A549 (cell line): ENCODE data around the gene DBT. TPM values are rescaled to one million over a fixed set of nuclear protein-coding genes. Genes with fewer than 3 reads are reported as not detected.
"Not testable (repeated sequence)": the region's sequence is repeated elsewhere in the genome, so short reads cannot be mapped to it uniquely, and the experiment has no call there.

ENCODE experiments used
- ATAC-seq, 2 experiments: fragments of 200-7000 bp in 1 of 2; fragments of >200 bp in 1 of 2; cut with Nextera tagmentation in 1 of 2; cut with Tn5 transposase in 1 of 2; 3 replicates each; pipeline versions ENCODE4 v1.8.0 to v1.9.1; 2018 to 2020; ENCODE audit warnings: mild to moderate bottlenecking in 1 of 2, moderate library complexity in 1 of 2
- CTCF ChIA-PET: fragments of 300-600 bp; sonication (Branson Sonifier 250); formaldehyde crosslinking; extraction: SDS; loops from one replicate; lab custom pipeline; 2021; ENCODE audit warnings: antibody characterized with exemption, inconsistent platforms; lab: Yijun Ruan, JAX
- POLR2A ChIA-PET: fragments of 350-600 bp; formaldehyde crosslinking; extraction: SDS; loops from one replicate; lab custom pipeline; 2021; ENCODE audit warnings: antibody characterized with exemption, inconsistent platforms; lab: Yijun Ruan, JAX
- DNase-seq, 2 experiments: peaks; one replicate each; pipeline versions ENCODE4 v3.0.0 to v3.0.0-alpha.2; 2011 to 2016; ENCODE audit warnings: low read depth in 1 of 2, low spot score in 1 of 2
- FAIRE-seq: peaks from 2 replicates; lab custom pipeline; 2011; peaks lifted over from hg19 to GRCh38; lab: Jason Lieb, UNC
- H3K27ac ChIP-seq, 2 experiments: fragments of >200 bp; sonication (Bioruptor Twin); formaldehyde crosslinking; 3 replicates each; pipeline ENCODE4 v1.5.1; 2016 to 2017
- H3K4me1 ChIP-seq: fragments of >200 bp; sonication (Bioruptor Twin); formaldehyde crosslinking; 3 replicates; pipeline ENCODE4 v1.6.1; 2016
- H3K4me2 ChIP-seq: fragments of >200 bp; sonication (Bioruptor Twin); formaldehyde crosslinking; 3 replicates; pipeline ENCODE4 v1.6.1; 2016
- H3K4me3 ChIP-seq: fragments of >200 bp; sonication (Bioruptor Twin); formaldehyde crosslinking; 3 replicates; pipeline ENCODE4 v1.5.1; 2016
- H3K9me3 ChIP-seq: fragments of >200 bp; sonication (Bioruptor Twin); formaldehyde crosslinking; 3 replicates; pipeline ENCODE4 v1.6.1; 2016
- CBX2 ChIP-seq: fragments of 200-600 bp; sonication (generic); IDR thresholded peaks from 2 replicates; pipeline ENCODE4 v1.6.1; 2016; ENCODE audit warnings: low read depth, mild to moderate bottlenecking, borderline replicate concordance
- CBX8 ChIP-seq: fragments of 200-600 bp; sonication (generic); IDR thresholded peaks from 2 replicates; pipeline ENCODE4 v1.6.1; 2016
- CEBPB ChIP-seq, 2 experiments: fragments of >200 bp in 1 of 2; sonication (Bioruptor Twin) in 1 of 2; formaldehyde crosslinking in 1 of 2; IDR thresholded peaks; 2 replicates each; pipeline ENCODE4 v1.6.1; 2012 to 2016
- CHD4 ChIP-seq: fragments of 200-600 bp; sonication (generic); IDR thresholded peaks from 2 replicates; pipeline ENCODE4 v1.6.1; 2016; ENCODE audit warnings: antibody characterized with exemption, mild to moderate bottlenecking, borderline replicate concordance
- EP300 ChIP-seq, 2 experiments: fragments of >200 bp; sonication (Bioruptor Twin); formaldehyde crosslinking; IDR thresholded peaks; 2 replicates in 1 of 2; 3 replicates in 1 of 2; pipeline ENCODE4 v1.6.1; 2016 to 2017
- ESRRA ChIP-seq: fragments of 150-350 bp; IDR thresholded peaks from 2 replicates; pipeline ENCODE4 v1.6.1; 2014; ENCODE audit warnings: mild to moderate bottlenecking, low read length, borderline replicate concordance
- FOSB ChIP-seq: fragments of 250-450 bp; sonication (Bioruptor Pico); IDR thresholded peaks from 2 replicates; pipeline ENCODE4 v1.5.0; 2020; ENCODE audit warnings: mild to moderate bottlenecking, moderate library complexity
- FOSL2 ChIP-seq, 2 experiments: fragments of 450-650 bp in 1 of 2; fragments of >200 bp in 1 of 2; sonication (Bioruptor Twin) in 1 of 2; formaldehyde crosslinking; IDR thresholded peaks; 2 replicates each; pipeline versions ENCODE4 v1.5.0 to v1.6.1; 2016 to 2020; ENCODE audit warnings: mild to moderate bottlenecking in 1 of 2, moderate library complexity in 1 of 2
- HMGXB4 ChIP-seq: fragments of 250-450 bp; sonication (Bioruptor Pico); IDR thresholded peaks from 2 replicates; pipeline ENCODE4 v1.5.0; 2021; ENCODE audit warnings: mild to moderate bottlenecking, moderate library complexity, borderline replicate concordance
- HOXA7 ChIP-seq: fragments of 250-450 bp; sonication (Bioruptor Pico); IDR thresholded peaks from 2 replicates; pipeline ENCODE4 v1.5.0; 2020; ENCODE audit warnings: mild to moderate bottlenecking, moderate library complexity
- HOXB13 ChIP-seq: fragments of 250-450 bp; sonication (Bioruptor Pico); IDR thresholded peaks from 2 replicates; pipeline ENCODE4 v1.5.0; 2020; ENCODE audit warnings: low read depth, mild to moderate bottlenecking, moderate library complexity
- HOXB5 ChIP-seq: fragments of 250-450 bp; sonication (Bioruptor Pico); IDR thresholded peaks from 2 replicates; pipeline ENCODE4 v1.5.0; 2020; ENCODE audit warnings: mild to moderate bottlenecking, moderate library complexity
- JUN ChIP-seq, 2 experiments: fragments of >200 bp; sonication (Bioruptor Twin); formaldehyde crosslinking; IDR thresholded peaks; 2 replicates in 1 of 2; 3 replicates in 1 of 2; pipeline ENCODE4 v1.6.1; 2016 to 2017
- JUNB ChIP-seq: fragments of >200 bp; sonication (Bioruptor Twin); formaldehyde crosslinking; IDR thresholded peaks from 2 replicates; pipeline ENCODE4 v1.6.1; 2016
- KDM5A ChIP-seq: fragments of 200-600 bp; sonication (generic); IDR thresholded peaks from 2 replicates; pipeline ENCODE4 v1.6.1; 2016; ENCODE audit warnings: antibody characterized with exemption, mild to moderate bottlenecking
- NFE2L2 ChIP-seq: fragments of 150-350 bp; conservative IDR thresholded peaks from 2 replicates; pipeline ENCODE4 v1.6.1; 2014; ENCODE audit warnings: low read length
- NPAS2 ChIP-seq: fragments of 250-450 bp; sonication (Bioruptor Pico); IDR thresholded peaks from 2 replicates; pipeline ENCODE4 v1.8.0; 2022; ENCODE audit warnings: mild to moderate bottlenecking, moderate library complexity, borderline replicate concordance
- NR3C1 ChIP-seq: fragments of >200 bp; sonication (Bioruptor Twin); formaldehyde crosslinking; IDR thresholded peaks from 3 replicates; pipeline ENCODE4 v1.6.1; 2017
- PHF8 ChIP-seq: fragments of 200-600 bp; sonication (generic); IDR thresholded peaks from 2 replicates; pipeline ENCODE4 v1.6.1; 2016; ENCODE audit warnings: low read depth, mild to moderate bottlenecking, antibody characterized with exemption, moderate library complexity, borderline replicate concordance
- POLR2A ChIP-seq: IDR thresholded peaks from 2 replicates; pipeline ENCODE4 v1.6.1; 2012; ENCODE audit warnings: mild to moderate bottlenecking, low read length
- POLR2AphosphoS2 ChIP-seq: conservative IDR thresholded peaks from 2 replicates; pipeline ENCODE4 v1.6.1; 2012; ENCODE audit warnings: low read length, improper control_type of control experiment, inconsistent platforms
- RAD21 ChIP-seq, 2 experiments: fragments of >200 bp in 1 of 2; sonication (Bioruptor Twin) in 1 of 2; formaldehyde crosslinking in 1 of 2; IDR thresholded peaks in 1 of 2; conservative IDR thresholded peaks in 1 of 2; 2 replicates in 1 of 2; 3 replicates in 1 of 2; pipeline ENCODE4 v1.6.1; 2012 to 2018; ENCODE audit warnings: inconsistent platforms in 1 of 2
- RCOR1 ChIP-seq: fragments of 150-350 bp; IDR thresholded peaks from 2 replicates; pipeline ENCODE4 v1.6.1; 2014; ENCODE audit warnings: antibody characterized with exemption, low read length, low read depth
- RFX5 ChIP-seq: fragments of 450-650 bp; IDR thresholded peaks from 2 replicates; pipeline ENCODE4 v1.7.1; 2014; ENCODE audit warnings: antibody characterized with exemption, mild to moderate bottlenecking, moderate library complexity
- RNF2 ChIP-seq: fragments of 200-600 bp; sonication (generic); IDR thresholded peaks from 2 replicates; pipeline ENCODE4 v1.6.1; 2016; ENCODE audit warnings: low read depth, mild to moderate bottlenecking, antibody characterized with exemption, moderate library complexity, borderline replicate concordance
- ZC3H11A ChIP-seq: fragments of 450-650 bp; IDR thresholded peaks from 2 replicates; pipeline ENCODE4 v1.6.1; 2014; ENCODE audit warnings: antibody characterized with exemption, mild to moderate bottlenecking
- ZSCAN20 ChIP-seq: fragments of 250-450 bp; sonication (Bioruptor Pico); IDR thresholded peaks from 2 replicates; pipeline ENCODE4 v1.8.0; 2022; ENCODE audit warnings: mild to moderate bottlenecking, moderate library complexity
- WGBS: methylation state at CpG from one replicate; pipeline ENCODE4 v1.1.6; 2017; ENCODE audit errors: missing lambda C conversion rate; 5-methylcytosine and 5-hydroxymethylcytosine counted together
- polyA plus RNA-seq, 4 experiments: library from polyadenylated mRNA; depleted of rRNA in 3 of 4; stranded (reverse); fragments of >200 nt; fragmentation: RNase III in 1 of 4; extraction: RNeasy Plus Mini Kit Qiagen cat#74134 plus additional on column Dnase treatment in 1 of 4; gene quantifications; 2 replicates in 3 of 4; 3 replicates in 1 of 4; pipeline ENCODE4 v1.2.3, GENCODE V29; 2011 to 2017
- TF ChIP-seq, protein P1 (sequence below): IDR thresholded peaks from 2 replicates; pipeline ENCODE4 v1.6.1; 2012; ENCODE audit warnings: low read depth, borderline replicate concordance
- TF ChIP-seq, protein P2 (sequence below): fragments of 200-600 bp; sonication (generic); IDR thresholded peaks from 2 replicates; pipeline ENCODE4 v1.6.1; 2016; ENCODE audit warnings: antibody characterized with exemption, mild to moderate bottlenecking, moderate library complexity

DBT gene
- polyA plus RNA-seq, 2 of the 4 experiments (the other 2 are of a cell fraction): 3.6 to 8.7 TPM

- TF ChIP-seq, protein P1, sequence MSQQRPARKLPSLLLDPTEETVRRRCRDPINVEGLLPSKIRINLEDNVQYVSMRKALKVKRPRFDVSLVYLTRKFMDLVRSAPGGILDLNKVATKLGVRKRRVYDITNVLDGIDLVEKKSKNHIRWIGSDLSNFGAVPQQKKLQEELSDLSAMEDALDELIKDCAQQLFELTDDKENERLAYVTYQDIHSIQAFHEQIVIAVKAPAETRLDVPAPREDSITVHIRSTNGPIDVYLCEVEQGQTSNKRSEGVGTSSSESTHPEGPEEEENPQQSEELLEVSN: no peak
- no peak for TF ChIP-seq RAD21 (conservative IDR thresholded peaks at IDR 0.05 in 1 of 2, IDR thresholded peaks at IDR 0.05 in 1 of 2)
- no peak for TF ChIP-seq RCOR1
- TF ChIP-seq HOXB13: no peak
- no peak for TF ChIP-seq FOSL2 (IDR thresholded peaks at IDR 0.05)
- no peak for TF ChIP-seq FOSL2 (CRISPR knock-in tag; IDR thresholded peaks at IDR 0.05)
- peak; percentile 68; the same call in 1 of the 2 replicates for TF ChIP-seq PHF8
- no peak for TF ChIP-seq HOXA7
- TF ChIP-seq HOXB5 (CRISPR knock-in tag): no peak
- no peak for TF ChIP-seq HMGXB4
- no peak for TF ChIP-seq NFE2L2
- TF ChIP-seq JUN (IDR thresholded peaks at IDR 0.05): peak; percentile 22 to 65; a peak in 3 of 5 replicates
- TF ChIP-seq ZSCAN20 (CRISPR knock-in tag): no peak
- no peak for TF ChIP-seq CBX8
- peak; percentile 85 for TF ChIP-seq POLR2A
- TF ChIP-seq CEBPB (IDR thresholded peaks at IDR 0.05): no peak
- TF ChIP-seq, all 56 proteins: peak for 6
Observed at GRCh38 chr1:100249537-100250257, at the start of gene DBT (continued).

- CTCF ChIA-PET: interaction anchor here (1.0 kb wide), 1 partner anchor 54 kb away, joined by 3 read pairs; the partner anchor contains the start of gene CDC14A
- WGBS: 95% methylated on average over 4 of the region's 4 CpGs
- POLR2A ChIA-PET: no interaction called here
Observed at GRCh38 chr1:100298512-100298911, 48.9 kb upstream of the DBT start.

GRCh38 chr1:100296997-100297396 lies 47.4 kb upstream of the DBT start:
- H3K4me1 ChIP-seq, H3K4me3 ChIP-seq, H3K9me3 ChIP-seq, ATAC-seq, FAIRE-seq, H3K4me2 ChIP-seq, H3K27ac ChIP-seq, DNase-seq, CTCF ChIA-PET: not testable (repeated sequence)
- POLR2A ChIA-PET: interaction anchor here (1.0 kb wide), 1 partner anchor 47 kb away, joined by 3 read pairs; no protein-coding TSS in a partner anchor

More at GRCh38 chr1:100298512-100298911, 48.9 kb upstream of the DBT start:
- ATAC-seq (no peak), FAIRE-seq (no peak), DNase-seq (no peak)
- H3K4me2 ChIP-seq: no peak overlapping the region
- no peak overlapping the region for H3K4me3 ChIP-seq
- no peaks in the 10 kb centered on the region for H3K9me3 ChIP-seq
- TF ChIP-seq CHD4 (no peak), RCOR1 (no peak), HMGXB4 (no peak), ESRRA (no peak), NR3C1 (no peak), FOSB (CRISPR knock-in tag) (no peak), CBX2 (no peak), RFX5 (no peak), NPAS2 (CRISPR knock-in tag) (no peak), KDM5A (no peak), ZC3H11A (no peak), POLR2AphosphoS2 (no peak), JUNB (no peak), RNF2 (no peak), EP300 (IDR thresholded peaks at IDR 0.05) (no peak)
- TF ChIP-seq, protein P2, sequence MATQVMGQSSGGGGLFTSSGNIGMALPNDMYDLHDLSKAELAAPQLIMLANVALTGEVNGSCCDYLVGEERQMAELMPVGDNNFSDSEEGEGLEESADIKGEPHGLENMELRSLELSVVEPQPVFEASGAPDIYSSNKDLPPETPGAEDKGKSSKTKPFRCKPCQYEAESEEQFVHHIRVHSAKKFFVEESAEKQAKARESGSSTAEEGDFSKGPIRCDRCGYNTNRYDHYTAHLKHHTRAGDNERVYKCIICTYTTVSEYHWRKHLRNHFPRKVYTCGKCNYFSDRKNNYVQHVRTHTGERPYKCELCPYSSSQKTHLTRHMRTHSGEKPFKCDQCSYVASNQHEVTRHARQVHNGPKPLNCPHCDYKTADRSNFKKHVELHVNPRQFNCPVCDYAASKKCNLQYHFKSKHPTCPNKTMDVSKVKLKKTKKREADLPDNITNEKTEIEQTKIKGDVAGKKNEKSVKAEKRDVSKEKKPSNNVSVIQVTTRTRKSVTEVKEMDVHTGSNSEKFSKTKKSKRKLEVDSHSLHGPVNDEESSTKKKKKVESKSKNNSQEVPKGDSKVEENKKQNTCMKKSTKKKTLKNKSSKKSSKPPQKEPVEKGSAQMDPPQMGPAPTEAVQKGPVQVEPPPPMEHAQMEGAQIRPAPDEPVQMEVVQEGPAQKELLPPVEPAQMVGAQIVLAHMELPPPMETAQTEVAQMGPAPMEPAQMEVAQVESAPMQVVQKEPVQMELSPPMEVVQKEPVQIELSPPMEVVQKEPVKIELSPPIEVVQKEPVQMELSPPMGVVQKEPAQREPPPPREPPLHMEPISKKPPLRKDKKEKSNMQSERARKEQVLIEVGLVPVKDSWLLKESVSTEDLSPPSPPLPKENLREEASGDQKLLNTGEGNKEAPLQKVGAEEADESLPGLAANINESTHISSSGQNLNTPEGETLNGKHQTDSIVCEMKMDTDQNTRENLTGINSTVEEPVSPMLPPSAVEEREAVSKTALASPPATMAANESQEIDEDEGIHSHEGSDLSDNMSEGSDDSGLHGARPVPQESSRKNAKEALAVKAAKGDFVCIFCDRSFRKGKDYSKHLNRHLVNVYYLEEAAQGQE: no peak
- H3K4me1 ChIP-seq: no peaks in the 10 kb centered on the region
- no peak overlapping the region for H3K27ac ChIP-seq
